Endothelial cell of umbilical vein (primary cell): ENCODE data around the gene VAV2. TPM values are rescaled to one million over a fixed set of nuclear protein-coding genes. Genes with fewer than 3 reads are reported as not detected.

Source experiments
- BruUV-seq: library from RNA; stranded (reverse); fragments of 400-500 nt; replicated peaks from 2 replicates; lab custom pipeline; 2021; lab: Mats Ljungman, UMichigan
- CTCF ChIA-PET: fragments of 300-600, 350-600 bp; sonication (Branson Sonifier 250); formaldehyde crosslinking; loops from one replicate; lab custom pipeline; 2021; ENCODE audit warnings: antibody characterized with exemption, inconsistent platforms; lab: Charles Lee
- POLR2A ChIA-PET: fragments of 300-600, 350-600 bp; sonication (Branson Sonifier 250); formaldehyde crosslinking; loops from one replicate; lab custom pipeline; 2021; ENCODE audit warnings: antibody characterized with exemption, inconsistent platforms; lab: Charles Lee
- DNase-seq: peaks from one replicate; pipeline ENCODE4 v3.0.0-alpha.2; 2011; ENCODE audit warnings: low read depth, low spot score
- FAIRE-seq: peaks from 2 replicates; lab custom pipeline; 2011; peaks lifted over from hg19 to GRCh38; lab: Jason Lieb, UNC
- H2AFZ ChIP-seq: 2 replicates; pipeline ENCODE4 v1.6.0; 2012; ENCODE audit warnings: low read depth, low read length, control low read depth, inconsistent platforms
- H3K27ac ChIP-seq: 2 replicates; pipeline ENCODE4 v1.5.1; 2011; ENCODE audit warnings: low read depth, mild to moderate bottlenecking, control low read depth, low read length, moderate library complexity; ENCODE audit not compliant: insufficient read depth
- H3K27me3 ChIP-seq, 2 experiments: 2 replicates each; pipeline versions ENCODE4 v1.6.0 to v1.6.1; 2011; ENCODE audit warnings: low read length in 2 of 2, mixed read lengths in 1 of 2; ENCODE audit not compliant: control insufficient read depth in 2 of 2, insufficient read depth in 2 of 2
- H3K36me3 ChIP-seq, 2 experiments: 2 replicates in 1 of 2; 3 replicates in 1 of 2; pipeline ENCODE4 v1.5.1; 2011; ENCODE audit warnings: low read length in 2 of 2, mild to moderate bottlenecking in 1 of 2, moderate library complexity in 1 of 2; ENCODE audit not compliant: control insufficient read depth in 2 of 2, insufficient read depth in 2 of 2; ENCODE audit errors: extremely low read depth in 1 of 2
- H3K4me1 ChIP-seq: 3 replicates; pipeline ENCODE4 v1.5.1; 2011; ENCODE audit warnings: mild to moderate bottlenecking, low read length; ENCODE audit not compliant: control insufficient read depth, insufficient read depth; ENCODE audit errors: extremely low read depth
- H3K4me2 ChIP-seq: 2 replicates; pipeline ENCODE4 v1.6.1; 2011; ENCODE audit warnings: low read length, control low read depth, mixed read lengths; ENCODE audit not compliant: insufficient read depth
- H3K4me3 ChIP-seq, 3 experiments: fragments of 200-600 bp in 1 of 3; sonication (generic), shearing (Covaris generic) in 1 of 3; replicated peaks in 1 of 3; 2 replicates each; pipeline ENCODE4 v1.5.1; 2011 to 2016; ENCODE audit warnings: control low read depth in 3 of 3, low read length in 3 of 3, mild to moderate bottlenecking in 2 of 3, inconsistent platforms in 1 of 3, low read depth in 1 of 3, moderate library complexity in 1 of 3; ENCODE audit not compliant: insufficient read depth in 1 of 3
- H3K79me2 ChIP-seq: 2 replicates; pipeline ENCODE4 v1.6.0; 2012; ENCODE audit warnings: low read length, inconsistent platforms; ENCODE audit not compliant: control insufficient read depth, insufficient read depth
- H3K9ac ChIP-seq: replicated peaks from 2 replicates; pipeline ENCODE3; 2011; ENCODE audit warnings: low read length, control low read depth; ENCODE audit not compliant: insufficient read depth; ENCODE audit errors: extremely low read depth
- H3K9me1 ChIP-seq: replicated peaks from 3 replicates; pipeline ENCODE4 v1.6.0; 2011; ENCODE audit warnings: mild to moderate bottlenecking, low read length; ENCODE audit not compliant: control insufficient read depth, insufficient read depth; ENCODE audit errors: extremely low read depth
- H3K9me3 ChIP-seq: replicated peaks from 2 replicates; pipeline ENCODE4 v1.5.1; 2012; ENCODE audit warnings: low read length, inconsistent platforms; ENCODE audit not compliant: control insufficient read depth, insufficient read depth
- H4K20me1 ChIP-seq: replicated peaks from 2 replicates; pipeline ENCODE3; 2011; ENCODE audit warnings: mild to moderate bottlenecking, low read length; ENCODE audit not compliant: control insufficient read depth, insufficient read depth; ENCODE audit errors: extremely low read depth
- CTCF ChIP-seq, 2 donors: IDR thresholded peaks; 1 replicate in 1 of 2; 2 replicates in 1 of 2; pipeline ENCODE4 v1.5.1; 2011; ENCODE audit warnings: low read length in 2 of 2, mild to moderate bottlenecking in 2 of 2, moderate library complexity in 2 of 2, control low read depth in 1 of 2, inconsistent platforms in 1 of 2, low read depth in 1 of 2; ENCODE audit not compliant: insufficient read depth in 1 of 2; ENCODE audit errors: extremely low read depth in 1 of 2
- EZH2 ChIP-seq: IDR thresholded peaks from 2 replicates; pipeline ENCODE4 v1.6.1; 2012; ENCODE audit warnings: borderline replicate concordance, low read depth, mild to moderate bottlenecking, moderate library complexity, low read length, inconsistent platforms; ENCODE audit not compliant: severe bottlenecking
- FOS ChIP-seq: IDR thresholded peaks from 2 replicates; pipeline ENCODE4 v1.6.1; 2011; ENCODE audit warnings: mild to moderate bottlenecking, low read length, moderate library complexity, borderline replicate concordance; ENCODE audit not compliant: insufficient read depth
- GATA2 ChIP-seq: IDR thresholded peaks from 2 replicates; pipeline ENCODE4 v1.7.0; 2011; ENCODE audit warnings: low read depth, mild to moderate bottlenecking, moderate library complexity, mixed read lengths, low read length; ENCODE audit not compliant: insufficient read length, insufficient read depth
- JUN ChIP-seq: IDR thresholded peaks from 2 replicates; pipeline ENCODE4 v1.6.1; 2011; ENCODE audit warnings: borderline replicate concordance, low read depth; ENCODE audit not compliant: insufficient read length, insufficient read depth
- MAX ChIP-seq: IDR thresholded peaks from 2 replicates; pipeline ENCODE4 v1.6.1; 2011; ENCODE audit not compliant: insufficient read depth, insufficient read length
- MYC ChIP-seq: IDR thresholded peaks from one replicate; pipeline ENCODE4 v1.6.1; 2011; ENCODE audit warnings: mild to moderate bottlenecking, low read depth, low read length
- POLR2A ChIP-seq: IDR thresholded peaks from 2 replicates; pipeline ENCODE4 v1.6.1; 2012; ENCODE audit warnings: low read depth, mild to moderate bottlenecking, control low read depth, low read length
- POLR2AphosphoS5 ChIP-seq: IDR thresholded peaks from 2 replicates; pipeline ENCODE4 v1.6.1; 2012; ENCODE audit warnings: low read depth, mild to moderate bottlenecking, control low read depth, low read length, moderate library complexity; ENCODE audit not compliant: insufficient read depth
- dilution Hi-C: fragments of 300-500 bp; cut with MboI; formaldehyde crosslinking; loops from one replicate; pipeline ENCODE4 v1.15.0; 2019; ENCODE audit warnings: low sequenced_read_pairs; ENCODE audit not compliant: extremely low pct_ligation_motif_present
- intact Hi-C: fragments of 100-400 bp; cut with micrococcal nuclease; formaldehyde crosslinking; loops from one replicate; pipeline ENCODE4 v1.10.0; 2022
- polyA plus RNA-seq, 4 experiments: library from polyadenylated mRNA; depleted of rRNA in 3 of 4; stranded (reverse) in 3 of 4; unstranded in 1 of 4; fragments of >200 nt; gene quantifications; 2 replicates each; pipeline versions ENCODE4 v1.2.1 to v1.2.3, GENCODE V29; 2011 to 2012; ENCODE audit warnings: missing spikeins in 1 of 4
- total RNA-seq: library from RNA; stranded (reverse); gene quantifications from 2 replicates; pipeline ENCODE4 v1.2.3, GENCODE V29; 2021

The VAV2 gene
- total and polyA plus RNA-seq, 2 donors (not counting 3 experiments of a cell fraction or from before 2014, with no cell fraction given): 10.6 to 30.6 TPM

DNA sequence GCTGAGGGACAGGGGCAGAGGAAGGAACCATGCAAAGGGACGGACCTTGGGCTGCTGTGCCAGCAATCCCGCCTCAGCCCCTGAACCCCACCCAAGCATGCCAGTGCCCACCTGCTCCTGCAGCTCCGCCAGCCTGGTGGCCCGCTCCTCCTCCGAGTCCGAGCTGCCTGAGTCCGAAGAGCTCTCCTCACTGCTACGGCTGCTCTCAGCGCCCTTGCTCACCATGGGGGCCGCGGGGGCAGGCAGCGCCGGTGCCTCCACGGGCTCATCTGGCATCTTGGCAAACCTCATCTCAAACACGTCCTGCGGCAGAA is 49.5 kb upstream of the VAV2 start:
- H3K27me3 ChIP-seq: no peaks in the 10 kb centered on the region
- H3K4me2 ChIP-seq: no peak overlapping the region
- intact Hi-C loops: loop anchor here (10.0 kb wide), 1 partner anchor 343 kb away; no protein-coding TSS in a partner anchor
- H3K4me1 ChIP-seq: no peaks in the 10 kb centered on the region
- ChIA-PET POLR2A (no interaction called here), CTCF (no interaction called here)
- H4K20me1 ChIP-seq: no peaks in the 10 kb centered on the region
- no peaks in the 10 kb centered on the region for H3K79me2 ChIP-seq
- no peak for DNase-seq
- no TSS peak for BruUV-seq
- no peak overlapping the region for H3K9ac ChIP-seq
- H2AFZ ChIP-seq: no peak overlapping the region
- peaks cover 4 to 56% of the 10 kb centered on the region in 2 experiments for H3K36me3 ChIP-seq
- H3K27ac ChIP-seq: no peak overlapping the region
- TF ChIP-seq MAX (no peak), MYC (no peak), POLR2AphosphoS5 (no peak), JUN (no peak), GATA2 (no peak), CTCF (IDR thresholded peaks at IDR 0.05; ENCODE audit: extremely low read depth in 1 of 2, insufficient read depth in 1 of 2, low read depth in 1 of 2, low read length in 2 of 2) (no peak), EZH2 (no peak), POLR2A (no peak), FOS (no peak)
- dilution Hi-C loops: no loop called here
- no peak for FAIRE-seq
- H3K9me1 ChIP-seq: no peaks in the 10 kb centered on the region
- no peak overlapping the region for H3K4me3 ChIP-seq
- H3K9me3 ChIP-seq: no peaks in the 10 kb centered on the region
